Neural progenitor cell (in vitro differentiated cells): ENCODE measurements around the gene NPC1L1. TPM values are rescaled to one million over a fixed set of nuclear protein-coding genes. Genes with fewer than 3 reads are reported as not detected.

Source experiments
- DNase-seq: peaks from one replicate; pipeline ENCODE4 v3.0.0-alpha.2; 2016; ENCODE audit warnings: low spot score
- H2AFZ ChIP-seq: fragments of 200-600 bp; sonication (generic); replicated peaks from 2 replicates; pipeline ENCODE4 v1.6.1; 2016; ENCODE audit warnings: antibody characterized with exemption
- H3F3A ChIP-seq: fragments of 200-600 bp; sonication (generic); 2 replicates; pipeline ENCODE4 v1.6.1; 2016; ENCODE audit warnings: antibody characterized with exemption, low read depth
- H3K27ac ChIP-seq: fragments of 200-600 bp; sonication (generic); 2 replicates; pipeline ENCODE4 v1.5.1; 2016; ENCODE audit warnings: mild to moderate bottlenecking
- H3K27me3 ChIP-seq: fragments of 200-600 bp; sonication (generic); 2 replicates; pipeline ENCODE4 v1.6.1; 2016; ENCODE audit warnings: mild to moderate bottlenecking, moderate library complexity
- H3K36me3 ChIP-seq: fragments of 200-600 bp; sonication (generic); 2 replicates; pipeline ENCODE4 v1.5.1; 2016
- H3K4me1 ChIP-seq: fragments of 200-600 bp; sonication (generic); 2 replicates; pipeline ENCODE4 v1.6.1; 2016; ENCODE audit warnings: mixed run types
- H3K4me2 ChIP-seq: fragments of 200-600 bp; sonication (generic); 2 replicates; pipeline ENCODE4 v1.6.1; 2016
- H3K4me3 ChIP-seq: fragments of 200-600 bp; sonication (generic); 2 replicates; pipeline ENCODE4 v1.5.1; 2016
- H3K79me2 ChIP-seq: fragments of 200-600 bp; sonication (generic); 2 replicates; pipeline ENCODE4 v1.6.1; 2016; ENCODE audit warnings: low read depth
- H3K9ac ChIP-seq: fragments of 200-600 bp; sonication (generic); 2 replicates; pipeline ENCODE4 v1.6.1; 2016
- H3K9me3 ChIP-seq: fragments of 200-600 bp; sonication (generic); 2 replicates; pipeline ENCODE4 v1.5.1; 2016; ENCODE audit warnings: low read depth
- H4K20me1 ChIP-seq: fragments of 200-600 bp; sonication (generic); 2 replicates; pipeline ENCODE4 v1.6.1; 2016; ENCODE audit warnings: low read depth
- H3K27ac Mint-ChIP-seq: 3 replicates; pipeline ENCODE4 v1.8.0; 2021; ENCODE audit warnings: mixed read lengths
- H3K27me3 Mint-ChIP-seq: 2 replicates; pipeline ENCODE4 v1.8.0; 2022; ENCODE audit warnings: low read depth, mild to moderate bottlenecking, inconsistent platforms, moderate library complexity, mixed read lengths; ENCODE audit not compliant: insufficient read depth
- H3K36me3 Mint-ChIP-seq: 3 replicates; pipeline ENCODE4 v1.8.0; 2021; ENCODE audit warnings: mixed read lengths
- H3K4me1 Mint-ChIP-seq: 3 replicates; pipeline ENCODE4 v1.8.0; 2021; ENCODE audit warnings: mixed read lengths
- H3K4me3 Mint-ChIP-seq: 3 replicates; pipeline ENCODE4 v1.8.0; 2021; ENCODE audit warnings: mild to moderate bottlenecking, moderate library complexity, mixed read lengths
- H3K9me3 Mint-ChIP-seq: 3 replicates; pipeline ENCODE4 v1.8.0; 2020; ENCODE audit warnings: mixed read lengths
- CTCF ChIP-seq: fragments of 200-600 bp; sonication (generic); IDR thresholded peaks from 2 replicates; pipeline ENCODE4 v1.5.1; 2017; ENCODE audit warnings: antibody characterized with exemption, mild to moderate bottlenecking
- EZH2 ChIP-seq: fragments of 200-600 bp; sonication (generic); IDR thresholded peaks from 2 replicates; pipeline ENCODE4 v1.6.1; 2017; ENCODE audit warnings: antibody characterized with exemption, mild to moderate bottlenecking, moderate library complexity
- EZH2phosphoT487 ChIP-seq: fragments of 200-600 bp; sonication (generic); IDR thresholded peaks from 2 replicates; pipeline ENCODE4 v1.6.1; 2017; ENCODE audit warnings: antibody characterized with exemption
- total RNA-seq: library from RNA; depleted of rRNA; stranded (reverse); fragments of >200 nt; gene quantifications from 2 replicates; pipeline ENCODE4 v1.2.3, GENCODE V29; 2015; ENCODE audit warnings: low replicate concordance

The NPC1L1 gene
- total RNA-seq, 1 donor from 2014 or later, result not detected

- no peaks in the 10 kb centered on the region for H3K9me3 Mint-ChIP-seq
- H3K9ac ChIP-seq, result peak within 1 kb of the TSS; percentile 90
- peak; percentile 22 for TF ChIP-seq CTCF
- TF ChIP-seq EZH2phosphoT487, result peak; percentile 18
- TF ChIP-seq EZH2, result peak; percentile 63
- H3K4me1 ChIP-seq, result peaks cover 8% of the 10 kb centered on the region
- DNase-seq, result peak; percentile 91
- peak within 1 kb of the TSS; percentile 82 for H3K4me2 ChIP-seq
- H3K27ac Mint-ChIP-seq, result peak within 1 kb of the TSS; percentile 88
- H3K4me3 Mint-ChIP-seq, result peak within 1 kb of the TSS; percentile 90
- peaks cover 4% of the 10 kb centered on the region for H3K27me3 ChIP-seq
- H3K36me3 Mint-ChIP-seq, result peaks cover 5% of the 10 kb centered on the region
- H3F3A ChIP-seq, result peaks cover 13% of the 10 kb centered on the region
- peak within 1 kb of the TSS; percentile 86 for H3K4me3 ChIP-seq
- peak within 1 kb of the TSS; percentile 95 for H2AFZ ChIP-seq
- peaks cover 2% of the 10 kb centered on the region for H3K27me3 Mint-ChIP-seq
- H3K27ac ChIP-seq, result peak within 1 kb of the TSS; percentile 99
- H3K9me3 ChIP-seq, result no peaks in the 10 kb centered on the region
- peaks cover 40% of the 10 kb centered on the region for H4K20me1 ChIP-seq
- peaks cover 47% of the 10 kb centered on the region for H3K79me2 ChIP-seq
- H3K4me1 Mint-ChIP-seq, result peaks cover 30% of the 10 kb centered on the region
- no peaks in the 10 kb centered on the region for H3K36me3 ChIP-seq
Observed at GRCh38 chr7:44490351-44491200, 50.6 kb downstream of the NPC1L1 start, which contains the start of gene NUDCD3. Gene NUDCD3, minus strand, starts transcription at chr7:44490658. Its CDS starts 58 bp downstream, at chr7:44490600.

GRCh38 chr7:44489955-44490350 is 51.2 kb downstream of the NPC1L1 start:
- H3K79me2 ChIP-seq, result peaks cover 53% of the 10 kb centered on the region
- H3K27ac ChIP-seq, result peak overlapping the region; percentile 99
- H2AFZ ChIP-seq, result peak overlapping the region; percentile 95
- peaks cover 8% of the 10 kb centered on the region for H3K4me1 ChIP-seq
- DNase-seq, result no peak
- no peaks in the 10 kb centered on the region for H3K9me3 Mint-ChIP-seq
- H3K4me3 ChIP-seq, result peak overlapping the region; percentile 86
- no peaks in the 10 kb centered on the region for H3K27me3 ChIP-seq
- H3K36me3 ChIP-seq, result no peaks in the 10 kb centered on the region
- peaks cover 8% of the 10 kb centered on the region for H3K36me3 Mint-ChIP-seq
- TF ChIP-seq EZH2 (no peak), EZH2phosphoT487 (peak; percentile 17)
- peaks cover 13% of the 10 kb centered on the region for H3F3A ChIP-seq
- peaks cover 30% of the 10 kb centered on the region for H3K4me1 Mint-ChIP-seq
- peaks cover 2% of the 10 kb centered on the region for H3K27me3 Mint-ChIP-seq
- H4K20me1 ChIP-seq, result peaks cover 40% of the 10 kb centered on the region
- H3K4me3 Mint-ChIP-seq, result peak overlapping the region; percentile 90
- peak overlapping the region; percentile 82 for H3K4me2 ChIP-seq
- H3K27ac Mint-ChIP-seq, result peak overlapping the region; percentile 82
- peak overlapping the region; percentile 90 for H3K9ac ChIP-seq
- H3K9me3 ChIP-seq, result no peaks in the 10 kb centered on the region

GRCh38 chr7:44488955-44489354 is 52.2 kb downstream of the NPC1L1 start:
- H3K9ac ChIP-seq, result no peak overlapping the region
- H3F3A ChIP-seq, result peaks cover 13% of the 10 kb centered on the region
- H3K79me2 ChIP-seq, result peaks cover 61% of the 10 kb centered on the region
- H2AFZ ChIP-seq, result no peak overlapping the region
- H3K27ac ChIP-seq, result no peak overlapping the region
- Mint-ChIP-seq H3K36me3 (peaks cover 16% of the 10 kb centered on the region), H3K9me3 (no peaks in the 10 kb centered on the region), H3K4me3 (peak overlapping the region; percentile 90), H3K4me1 (peaks cover 30% of the 10 kb centered on the region), H3K27ac (no peak overlapping the region), H3K27me3 (peaks cover 2% of the 10 kb centered on the region)
- H4K20me1 ChIP-seq, result peaks cover 40% of the 10 kb centered on the region
- no peaks in the 10 kb centered on the region for H3K27me3 ChIP-seq
- H3K4me2 ChIP-seq, result peak overlapping the region; percentile 82
- no peaks in the 10 kb centered on the region for H3K36me3 ChIP-seq
- peaks cover 8% of the 10 kb centered on the region for H3K4me1 ChIP-seq
- no peak for DNase-seq
- peak overlapping the region; percentile 86 for H3K4me3 ChIP-seq
- no peaks in the 10 kb centered on the region for H3K9me3 ChIP-seq
- TF ChIP-seq CTCF (no peak), EZH2 (no peak), EZH2phosphoT487 (no peak)
